Neural progenitor cell (in vitro differentiated cells): ENCODE results near the gene CLP1.

Experiments
- CTCF ChIP-seq: fragments of 200-600 bp; sonication (generic); IDR thresholded peaks from 2 replicates; pipeline ENCODE4 v1.5.1; 2017; ENCODE audit warnings: antibody characterized with exemption, mild to moderate bottlenecking
- EZH2 ChIP-seq: fragments of 200-600 bp; sonication (generic); IDR thresholded peaks from 2 replicates; pipeline ENCODE4 v1.6.1; 2017; ENCODE audit warnings: antibody characterized with exemption, mild to moderate bottlenecking, moderate library complexity

GRCh38 chr11:57610170-57610569, 47.4 kb upstream of the CLP1 start:
- TF ChIP-seq EZH2: no peak
- TF ChIP-seq CTCF: no peak
